Muscle layer of duodenum (tissue), 2 donors: ENCODE data around the gene SLC39A11.

Experiments used
- H3K27ac ChIP-seq: one replicate; pipeline ENCODE4 v1.7.0; 2013; ENCODE audit warnings: mild to moderate bottlenecking, low read length
- H3K27me3 ChIP-seq: one replicate; pipeline ENCODE4 v1.7.0; 2013; ENCODE audit warnings: low read depth, mild to moderate bottlenecking, control low read depth, low read length
- H3K36me3 ChIP-seq, 2 donors: one replicate each; pipeline ENCODE4 v1.7.0; 2013; ENCODE audit warnings: low read length in 2 of 2, control low read depth in 1 of 2, mild to moderate bottlenecking in 1 of 2; ENCODE audit not compliant: insufficient read depth in 2 of 2, control insufficient read depth in 1 of 2
- H3K4me1 ChIP-seq, 2 donors: one replicate each; pipeline ENCODE4 v1.7.0; 2013; ENCODE audit warnings: low read length in 2 of 2, mild to moderate bottlenecking in 2 of 2, control low read depth in 1 of 2, moderate library complexity in 1 of 2; ENCODE audit not compliant: insufficient read depth in 2 of 2, control insufficient read depth in 1 of 2
- H3K4me3 ChIP-seq, 2 donors: one replicate each; pipeline ENCODE4 v1.7.0; 2013; ENCODE audit warnings: low read length in 2 of 2, low read depth in 1 of 2, mild to moderate bottlenecking in 1 of 2
- H3K9me3 ChIP-seq, 2 donors: one replicate each; pipeline ENCODE4 v1.7.0; 2013; ENCODE audit warnings: low read length in 2 of 2, control low read depth in 1 of 2, mild to moderate bottlenecking in 1 of 2; ENCODE audit not compliant: control insufficient read depth in 1 of 2
- donor health status: healthy.

Gene SLC39A11

GRCh38 chr17:72985882-72986720, 106.4 kb downstream of the SLC39A11 start:
- H3K4me1 ChIP-seq: peaks cover 0 to 6% of the 10 kb centered on the region in 2 donors
- no peak overlapping the region for H3K4me3 ChIP-seq
- H3K27me3 ChIP-seq: no peaks in the 10 kb centered on the region
- H3K27ac ChIP-seq: no peak overlapping the region
- H3K9me3 ChIP-seq: no peaks in the 10 kb centered on the region
- no peaks in the 10 kb centered on the region for H3K36me3 ChIP-seq

DNA sequence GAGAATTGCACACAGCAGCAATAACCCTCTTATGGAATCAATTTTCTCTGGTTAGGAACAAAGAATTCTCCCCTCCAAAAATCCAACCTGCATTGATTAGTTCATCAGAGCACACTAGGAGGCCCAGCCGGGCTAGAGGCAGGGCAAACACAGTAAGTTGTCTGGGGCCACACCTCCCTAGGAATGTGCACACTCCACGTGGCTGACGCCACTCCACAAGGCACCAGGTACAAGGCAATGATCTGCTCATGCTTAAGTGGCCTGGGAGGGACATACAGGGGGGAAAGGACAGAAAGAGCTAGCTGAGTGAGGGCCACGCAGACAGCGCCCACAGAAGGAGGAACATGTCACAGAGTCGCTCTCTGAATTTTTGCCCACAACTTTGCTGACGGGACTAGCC, 107.6 kb downstream of the SLC39A11 start:
- Histone ChIP-seq H3K27ac (no peak overlapping the region), H3K27me3 (no peaks in the 10 kb centered on the region), H3K4me1 (peaks cover 0 to 6% of the 10 kb centered on the region in 2 donors), H3K36me3 (no peaks in the 10 kb centered on the region), H3K9me3 (no peaks in the 10 kb centered on the region), H3K4me3 (no peak overlapping the region)

GRCh38 chr17:72984145-72984925, 108.2 kb downstream of the SLC39A11 start:
- H3K9me3 ChIP-seq: no peaks in the 10 kb centered on the region
- H3K36me3 ChIP-seq: no peaks in the 10 kb centered on the region
- peaks cover 0 to 6% of the 10 kb centered on the region in 2 donors for H3K4me1 ChIP-seq
- H3K4me3 ChIP-seq: no peak overlapping the region
- no peaks in the 10 kb centered on the region for H3K27me3 ChIP-seq
- H3K27ac ChIP-seq: no peak overlapping the region

GRCh38 chr17:72982680-72983079, 109.8 kb downstream of the SLC39A11 start:
- H3K4me3 ChIP-seq: no peak overlapping the region
- H3K27ac ChIP-seq: no peak overlapping the region
- H3K4me1 ChIP-seq: peaks cover 7 to 9% of the 10 kb centered on the region in 2 donors
- no peaks in the 10 kb centered on the region for H3K27me3 ChIP-seq
- no peaks in the 10 kb centered on the region for H3K36me3 ChIP-seq
- H3K9me3 ChIP-seq: no peaks in the 10 kb centered on the region

GRCh38 chr17:72978593-72979218, 113.8 kb downstream of the SLC39A11 start:
- Histone ChIP-seq H3K27me3 (no peaks in the 10 kb centered on the region), H3K4me1 (peaks cover 9 to 13% of the 10 kb centered on the region in 2 donors), H3K36me3 (no peaks in the 10 kb centered on the region), H3K27ac (no peak overlapping the region), H3K4me3 (no peak overlapping the region), H3K9me3 (no peaks in the 10 kb centered on the region)

DNA sequence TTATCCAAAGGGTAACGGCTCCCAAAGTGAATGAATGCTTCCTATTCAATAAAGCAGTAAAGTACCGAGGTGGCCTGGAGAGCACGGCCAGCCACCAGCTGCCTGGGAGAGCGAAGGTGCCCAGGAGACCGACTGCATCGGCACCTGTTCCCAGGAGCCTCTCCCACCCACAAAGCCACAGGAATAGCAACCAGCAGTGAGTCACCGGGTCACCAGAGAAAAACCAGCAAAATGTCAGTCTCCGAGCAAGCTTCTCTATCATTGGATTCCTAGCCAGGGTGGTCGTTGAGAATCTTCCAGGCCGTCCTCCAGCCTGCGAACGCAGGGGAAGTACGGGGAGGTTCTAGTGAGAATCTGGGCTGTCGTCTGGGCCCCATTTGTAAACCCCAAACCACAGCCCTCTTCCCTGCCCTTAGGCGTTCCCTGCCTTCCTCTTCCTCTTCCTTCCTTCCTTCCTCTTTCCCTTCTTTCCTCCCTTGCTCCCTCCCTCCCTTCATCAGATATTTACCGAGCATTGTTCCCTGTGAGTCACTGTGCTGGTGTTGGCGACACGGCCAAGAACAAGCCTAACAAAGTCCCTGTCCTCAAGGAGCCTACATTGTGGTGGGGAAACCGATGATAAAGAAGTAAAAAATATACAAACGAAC, 114.6 kb downstream of the SLC39A11 start:
- H3K9me3 ChIP-seq: no peaks in the 10 kb centered on the region
- H3K27ac ChIP-seq: peak overlapping the region; percentile 60
- no peak overlapping the region for H3K4me3 ChIP-seq
- H3K27me3 ChIP-seq: no peaks in the 10 kb centered on the region
- peaks cover 9 to 13% of the 10 kb centered on the region in 2 donors for H3K4me1 ChIP-seq
- no peaks in the 10 kb centered on the region for H3K36me3 ChIP-seq

GRCh38 chr17:72976971-72977770, 115.3 kb downstream of the SLC39A11 start:
- no peaks in the 10 kb centered on the region for H3K9me3 ChIP-seq
- no peaks in the 10 kb centered on the region for H3K27me3 ChIP-seq

DNA sequence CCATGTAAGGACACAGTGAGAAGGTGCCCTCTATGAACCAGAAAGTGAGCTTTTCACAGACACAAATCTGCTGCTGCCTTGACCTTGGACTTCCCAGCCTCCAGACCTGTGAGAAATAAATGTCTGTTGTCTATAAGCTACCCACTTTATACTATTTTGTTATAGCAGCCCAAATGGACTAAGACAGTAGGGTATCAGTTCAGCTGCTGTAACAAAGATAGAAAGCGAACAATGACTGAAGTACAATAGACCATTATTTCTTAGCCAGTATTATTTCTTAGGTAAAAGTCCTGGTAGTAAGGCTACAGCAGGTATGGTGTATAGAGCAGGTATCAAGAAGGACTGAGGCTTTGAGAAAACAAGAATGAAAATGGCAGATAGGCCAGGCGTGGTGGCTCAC, 117.0 kb downstream of the SLC39A11 start:
- Histone ChIP-seq H3K4me3 (no peak overlapping the region), H3K27ac (no peak overlapping the region), H3K36me3 (no peaks in the 10 kb centered on the region), H3K4me1 (peaks cover 9 to 13% of the 10 kb centered on the region in 2 donors), H3K9me3 (no peaks in the 10 kb centered on the region), H3K27me3 (no peaks in the 10 kb centered on the region)

More at GRCh38 chr17:72976971-72977770, 115.3 kb downstream of the SLC39A11 start:
- Histone ChIP-seq H3K4me3 (no peak overlapping the region), H3K4me1 (peaks cover 9 to 13% of the 10 kb centered on the region in 2 donors), H3K27ac (peak overlapping the region; percentile 60), H3K36me3 (no peaks in the 10 kb centered on the region)

GRCh38 chr17:72974605-72975232, 117.8 kb downstream of the SLC39A11 start:
- no peaks in the 10 kb centered on the region for H3K9me3 ChIP-seq
- H3K27me3 ChIP-seq: no peaks in the 10 kb centered on the region
- H3K4me3 ChIP-seq: no peak overlapping the region
- no peak overlapping the region for H3K27ac ChIP-seq
- H3K36me3 ChIP-seq: no peaks in the 10 kb centered on the region
- H3K4me1 ChIP-seq: peaks cover 9 to 13% of the 10 kb centered on the region in 2 donors

DNA sequence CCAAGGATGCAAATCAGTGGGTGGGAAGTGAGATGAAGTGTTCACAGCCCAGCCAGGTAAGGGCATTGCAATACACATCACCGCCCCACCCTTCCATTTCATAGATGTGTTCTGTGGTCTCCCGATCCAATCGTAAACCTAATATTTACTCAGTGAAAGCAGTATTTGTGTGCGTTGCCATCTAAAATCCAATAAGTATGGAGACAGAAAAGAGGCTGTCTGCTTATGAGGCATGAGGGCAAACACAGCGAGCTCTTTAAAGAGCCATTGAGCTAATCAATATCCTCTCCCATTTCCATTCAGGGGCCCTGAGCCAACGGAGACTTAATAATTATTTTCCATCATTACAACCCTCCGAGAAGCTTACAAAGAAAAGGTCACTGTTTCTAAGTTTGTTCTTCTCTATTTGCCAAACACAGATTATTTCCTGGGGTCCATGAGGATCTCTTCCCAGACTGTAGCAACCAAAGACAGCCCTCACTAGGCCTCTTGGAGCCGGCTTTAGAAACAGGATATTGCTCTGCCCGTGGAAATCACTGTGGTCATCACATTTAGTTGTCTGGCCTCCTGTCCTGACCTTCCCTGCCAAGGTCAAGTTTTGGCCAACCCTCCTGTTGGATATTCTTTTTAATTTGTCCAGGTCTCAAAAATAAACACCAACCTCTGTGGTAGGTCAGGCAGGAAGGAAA, 120.1 kb downstream of the SLC39A11 start:
- H3K27ac ChIP-seq: no peak overlapping the region
- no peaks in the 10 kb centered on the region for H3K27me3 ChIP-seq
- H3K4me1 ChIP-seq: peaks cover 3 to 4% of the 10 kb centered on the region in 2 donors
- H3K9me3 ChIP-seq: no peaks in the 10 kb centered on the region
- H3K4me3 ChIP-seq: no peak overlapping the region
- H3K36me3 ChIP-seq: no peaks in the 10 kb centered on the region
